NT2/D1 (cell line): ENCODE measurements around the gene EFHC1.

ENCODE experiments used
- SUZ12 ChIP-seq: IDR thresholded peaks from 2 replicates; pipeline ENCODE4 v1.6.1; 2011; ENCODE audit not compliant: insufficient read length, insufficient read depth; ENCODE audit errors: extremely low read depth
- YY1 ChIP-seq: IDR thresholded peaks from 2 replicates; pipeline ENCODE4 v1.6.1; 2011; ENCODE audit not compliant: insufficient read length, insufficient read depth
- ZNF274 ChIP-seq: IDR thresholded peaks from 2 replicates; pipeline ENCODE4 v1.6.1; 2011; ENCODE audit warnings: mild to moderate bottlenecking, low read depth, low read length

DNA sequence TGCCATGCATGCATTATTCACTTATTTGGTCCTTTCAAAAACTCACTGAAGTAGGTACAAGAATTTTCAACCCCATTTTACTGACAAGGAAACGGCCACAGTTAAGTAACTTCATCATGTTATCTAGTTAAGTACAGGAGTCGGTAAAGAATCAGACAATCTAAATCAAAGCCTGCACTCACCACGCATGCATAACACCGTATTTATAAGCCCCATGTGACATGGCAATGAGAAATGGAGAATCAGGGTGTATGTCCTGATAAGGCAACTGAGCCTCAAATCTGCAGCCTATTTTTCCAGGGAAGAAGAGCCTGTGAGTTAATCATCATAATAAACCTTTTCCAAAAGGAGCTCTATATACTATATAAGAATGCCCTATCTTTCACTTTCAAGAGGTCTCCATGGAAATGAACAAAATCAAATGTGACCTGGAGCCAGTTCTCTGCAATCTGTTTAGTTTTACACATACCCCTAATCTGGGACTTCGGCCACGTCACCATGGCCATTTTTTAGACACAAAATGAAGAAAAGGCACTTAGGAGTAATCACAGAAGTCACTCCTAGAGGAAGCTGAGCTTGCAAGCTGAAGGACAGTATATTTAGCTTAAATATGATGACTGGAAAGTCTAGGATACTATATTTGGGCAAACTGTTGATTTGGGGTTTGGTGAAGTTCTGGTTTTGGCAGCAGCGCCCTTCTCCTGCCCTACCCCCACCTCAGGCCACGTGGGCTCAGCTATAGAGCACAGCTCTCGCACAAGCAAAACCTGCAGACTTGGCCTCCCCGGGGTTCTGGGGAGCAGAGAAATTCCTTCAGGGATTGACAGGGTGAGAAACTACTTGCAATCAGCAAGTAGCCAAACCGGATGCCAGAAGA is 137.5 kb downstream of the EFHC1 start:
- TF ChIP-seq ZNF274 (no peak), SUZ12 (no peak), YY1 (no peak)
